Activated CD4-positive, alpha-beta T cell treated with anti-CD3 and anti-CD28 coated beads, Interleukin-2, amount 50 U/mL, for 4 hours (primary cell): ENCODE measurements around the gene NNAT.
"Not testable (repeated sequence)": the region's sequence is repeated elsewhere in the genome, so short reads cannot be mapped to it uniquely, and the experiment has no call there.

ENCODE experiments used
- DNase-seq, 2 experiments: peaks; one replicate each; pipeline ENCODE4 v3.0.0-alpha.2; 2020

The NNAT gene

GRCh38 chr20:37524859-37525708 is 4.0 kb downstream of the NNAT start:
- DNase-seq: peak in 1 of 2 experiments; percentile 14

GRCh38 chr20:37525810-37526209 is 4.8 kb downstream of the NNAT start:
- DNase-seq: no peak

GRCh38 chr20:37526238-37526838 is 5.3 kb downstream of the NNAT start:
- DNase-seq: no peak

GRCh38 chr20:37526839-37527637 is 6.0 kb downstream of the NNAT start:
- DNase-seq: no peak

- DNase-seq: peak; percentile 91 to 92
Measured at GRCh38 chr20:37527638-37528445, 6.8 kb downstream of the NNAT start, which contains the start of gene BLCAP. Gene BLCAP, minus strand, starts transcription at chr20:37527876. Its CDS starts 8,702 bp downstream, at chr20:37519174.

- DNase-seq: no peak
Measured at GRCh38 chr20:37528446-37529213, 7.6 kb downstream of the NNAT start.

- DNase-seq: no peak
Measured at GRCh38 chr20:37529214-37529967, 8.3 kb downstream of the NNAT start.

- DNase-seq: no peak
Measured at GRCh38 chr20:37529968-37530600, 9.0 kb downstream of the NNAT start.

GRCh38 chr20:37530696-37531095 is 9.6 kb downstream of the NNAT start:
- DNase-seq: no peak

- DNase-seq: no peak
Measured at GRCh38 chr20:37531856-37532255, 10.8 kb downstream of the NNAT start.

- DNase-seq: no peak
Measured at GRCh38 chr20:37533154-37533715, 12.2 kb downstream of the NNAT start.

- DNase-seq: peak in 1 of 2 experiments; percentile 27
Measured at GRCh38 chr20:37534401-37535157, 13.5 kb downstream of the NNAT start.

- no peak for DNase-seq
Measured at GRCh38 chr20:37535443-37536132, 14.5 kb downstream of the NNAT start.

- no peak for DNase-seq
Measured at GRCh38 chr20:37537505-37537904, 16.5 kb downstream of the NNAT start.

GRCh38 chr20:37538003-37538402 is 17.0 kb downstream of the NNAT start:
- DNase-seq: no peak

GRCh38 chr20:37539424-37539823 is 18.4 kb downstream of the NNAT start:
- DNase-seq: no peak

GRCh38 chr20:37540001-37540400 is 19.0 kb downstream of the NNAT start:
- DNase-seq: no peak

GRCh38 chr20:37540838-37541237 is 19.8 kb downstream of the NNAT start:
- not testable (repeated sequence) for DNase-seq

- DNase-seq: no peak
Measured at GRCh38 chr20:37541326-37541725, 20.3 kb downstream of the NNAT start.
